B cell (primary cell): ENCODE results near the gene SRSF1. TPM values are rescaled to one million over a fixed set of nuclear protein-coding genes. Genes with fewer than 3 reads are reported as not detected.

Source experiments
- ATAC-seq: fragments of 200-7000 bp; cut with Tn5 transposase; one replicate; pipeline ENCODE4 v1.10.0; 2021; ENCODE audit warnings: low read depth, mild to moderate bottlenecking, moderate number of reproducible peaks, moderate library complexity
- CTCF ChIA-PET: fragments of 350-600 bp; sonication (Branson Sonifier 250); formaldehyde crosslinking; loops from one replicate; lab custom pipeline; 2021; ENCODE audit warnings: antibody characterized with exemption, inconsistent platforms; lab: Charles Lee
- POLR2A ChIA-PET: fragments of 350-600 bp; sonication (Branson Sonifier 250); formaldehyde crosslinking; loops from one replicate; lab custom pipeline; 2021; ENCODE audit warnings: antibody characterized with exemption; lab: Charles Lee
- DNase-seq: peaks from one replicate; pipeline ENCODE4 v3.0.0; 2013
- H2AFZ ChIP-seq: 2 replicates; pipeline ENCODE4 v1.6.1; 2012; ENCODE audit warnings: mild to moderate bottlenecking, low read depth, low read length; ENCODE audit not compliant: insufficient read depth, poor library complexity, severe bottlenecking
- H3K27ac ChIP-seq, 2 donors: 1 replicate in 1 of 2; 2 replicates in 1 of 2; pipeline ENCODE4 v1.5.1; 2012 to 2013; ENCODE audit warnings: low read length in 2 of 2, mild to moderate bottlenecking in 2 of 2, moderate library complexity in 1 of 2
- H3K27me3 ChIP-seq, 4 experiments: fragments of 200-600 bp in 1 of 4; sonication (generic) in 1 of 4; replicated peaks in 1 of 4; 1 replicate in 2 of 4; 2 replicates in 2 of 4; pipeline versions ENCODE4 v1.6.1 to v1.7.0; 2013 to 2016; ENCODE audit warnings: low read length in 3 of 4, mild to moderate bottlenecking in 2 of 4, mixed read lengths in 1 of 4, moderate library complexity in 1 of 4; ENCODE audit not compliant: insufficient read depth in 4 of 4, control insufficient read depth in 3 of 4; ENCODE audit errors: control extremely low read depth in 1 of 4
- H3K36me3 ChIP-seq, 2 experiments: replicated peaks in 1 of 2; 1 replicate in 1 of 2; 2 replicates in 1 of 2; pipeline versions ENCODE4 v1.6.1 to v1.7.1; 2013; ENCODE audit warnings: low read length in 1 of 2; ENCODE audit not compliant: insufficient read depth in 2 of 2, control insufficient read depth in 1 of 2; ENCODE audit errors: control extremely low read depth in 1 of 2, extremely low read depth in 1 of 2
- H3K4me1 ChIP-seq, 2 donors: fragments of 200-600 bp in 1 of 2; sonication (generic) in 1 of 2; 1 replicate in 1 of 2; 2 replicates in 1 of 2; pipeline versions ENCODE4 v1.5.1 to v1.6.1; 2013 to 2017; ENCODE audit warnings: low read length in 2 of 2; ENCODE audit not compliant: control insufficient read depth in 2 of 2, insufficient read depth in 2 of 2
- H3K4me2 ChIP-seq: replicated peaks from 2 replicates; pipeline ENCODE3; 2012; ENCODE audit warnings: mild to moderate bottlenecking, low read depth, low read length; ENCODE audit not compliant: poor library complexity, severe bottlenecking
- H3K4me3 ChIP-seq, 5 experiments: fragments of 200-600 bp in 1 of 5; sonication (generic) in 1 of 5; 1 replicate in 3 of 5; 2 replicates in 2 of 5; pipeline versions ENCODE4 v1.5.1 to v1.7.0; 2011 to 2016; ENCODE audit warnings: low read length in 4 of 5, mild to moderate bottlenecking in 4 of 5, low read depth in 2 of 5, control low read depth in 1 of 5, moderate library complexity in 1 of 5; ENCODE audit not compliant: insufficient read depth in 1 of 5; ENCODE audit errors: control extremely low read depth in 1 of 5, extremely low read depth in 1 of 5
- H3K79me2 ChIP-seq: fragments of 200-600 bp; sonication (generic); one replicate; pipeline ENCODE4 v1.6.0; 2016; ENCODE audit warnings: low read length; ENCODE audit not compliant: control insufficient read depth, insufficient read depth
- H3K9ac ChIP-seq: fragments of 200-600 bp; sonication (generic); 2 replicates; pipeline ENCODE4 v1.6.1; 2017; ENCODE audit warnings: mild to moderate bottlenecking, low read length, moderate library complexity
- H3K9me3 ChIP-seq, 3 donors: one replicate each; pipeline versions ENCODE4 v1.6.1 to v1.7.1; 2013; ENCODE audit warnings: low read length in 2 of 3; ENCODE audit not compliant: control insufficient read depth in 2 of 3, insufficient read depth in 1 of 3; ENCODE audit errors: control extremely low read depth in 1 of 3
- H4K20me1 ChIP-seq: 2 replicates; pipeline ENCODE4 v1.6.0; 2012; ENCODE audit warnings: mild to moderate bottlenecking, low read length; ENCODE audit not compliant: insufficient read depth, control insufficient read depth, poor library complexity, severe bottlenecking
- H3K27ac Mint-ChIP-seq: one replicate; pipeline ENCODE4 v1.8.0; 2021; ENCODE audit warnings: mixed read lengths
- H3K27me3 Mint-ChIP-seq: one replicate; pipeline ENCODE4 v1.8.0; 2021; ENCODE audit warnings: mixed read lengths
- H3K4me1 Mint-ChIP-seq: one replicate; pipeline ENCODE4 v1.8.0; 2021; ENCODE audit warnings: mixed read lengths
- H3K4me3 Mint-ChIP-seq: one replicate; pipeline ENCODE4 v1.8.0; 2021; ENCODE audit warnings: mixed read lengths
- H3K9me3 Mint-ChIP-seq: one replicate; pipeline ENCODE4 v1.8.0; 2022; ENCODE audit warnings: mixed read lengths; ENCODE audit not compliant: insufficient read depth
- CTCF ChIP-seq: fragments of 200-600 bp; IDR thresholded peaks from one replicate; pipeline ENCODE4 v1.8.0; 2022; ENCODE audit warnings: antibody characterized with exemption, mild to moderate bottlenecking
- EZH2 ChIP-seq: IDR thresholded peaks from 2 replicates; pipeline ENCODE4 v1.6.1; 2012; ENCODE audit warnings: borderline replicate concordance, low read depth, mild to moderate bottlenecking, moderate library complexity, low read length; ENCODE audit not compliant: insufficient read depth, poor library complexity, severe bottlenecking
- WGBS: methylation state at CpG from one replicate; pipeline ENCODE4 v1.1.5; 2013; ENCODE audit warnings: missing lambda C conversion rate; ENCODE audit not compliant: insufficient coverage; 5-methylcytosine and 5-hydroxymethylcytosine counted together
- intact Hi-C: fragments of 100-400 bp; cut with micrococcal nuclease; formaldehyde crosslinking; loops from one replicate; pipeline ENCODE4 v1.10.0; 2022
- polyA minus RNA-seq: library from RNA; depleted of rRNA, polyadenylated mRNA; stranded (reverse); fragments of >200 nt; gene quantifications from 2 replicates; pipeline ENCODE4 v1.2.3, GENCODE V29; 2012
- polyA plus RNA-seq: library from polyadenylated mRNA; depleted of rRNA; stranded (reverse); fragments of >200 nt; gene quantifications from 2 replicates; pipeline ENCODE4 v1.2.3, GENCODE V29; 2012
- total RNA-seq, 2 donors: library from RNA; stranded (reverse); fragments of 120-200 nt in 1 of 2; gene quantifications; 1 replicate in 1 of 2; 2 replicates in 1 of 2; pipeline versions ENCODE4 v1.2.3 to v1.2.4, GENCODE V29; 2013 to 2022

Gene SRSF1, protein sequence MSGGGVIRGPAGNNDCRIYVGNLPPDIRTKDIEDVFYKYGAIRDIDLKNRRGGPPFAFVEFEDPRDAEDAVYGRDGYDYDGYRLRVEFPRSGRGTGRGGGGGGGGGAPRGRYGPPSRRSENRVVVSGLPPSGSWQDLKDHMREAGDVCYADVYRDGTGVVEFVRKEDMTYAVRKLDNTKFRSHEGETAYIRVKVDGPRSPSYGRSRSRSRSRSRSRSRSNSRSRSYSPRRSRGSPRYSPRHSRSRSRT
- total RNA-seq (221 and 250 TPM in 2 replicates), polyA plus RNA-seq (163 and 234 TPM in 2 replicates), polyA minus RNA-seq (208 and 225 TPM in 2 replicates)
- total RNA-seq (2013): 211 TPM

DNA sequence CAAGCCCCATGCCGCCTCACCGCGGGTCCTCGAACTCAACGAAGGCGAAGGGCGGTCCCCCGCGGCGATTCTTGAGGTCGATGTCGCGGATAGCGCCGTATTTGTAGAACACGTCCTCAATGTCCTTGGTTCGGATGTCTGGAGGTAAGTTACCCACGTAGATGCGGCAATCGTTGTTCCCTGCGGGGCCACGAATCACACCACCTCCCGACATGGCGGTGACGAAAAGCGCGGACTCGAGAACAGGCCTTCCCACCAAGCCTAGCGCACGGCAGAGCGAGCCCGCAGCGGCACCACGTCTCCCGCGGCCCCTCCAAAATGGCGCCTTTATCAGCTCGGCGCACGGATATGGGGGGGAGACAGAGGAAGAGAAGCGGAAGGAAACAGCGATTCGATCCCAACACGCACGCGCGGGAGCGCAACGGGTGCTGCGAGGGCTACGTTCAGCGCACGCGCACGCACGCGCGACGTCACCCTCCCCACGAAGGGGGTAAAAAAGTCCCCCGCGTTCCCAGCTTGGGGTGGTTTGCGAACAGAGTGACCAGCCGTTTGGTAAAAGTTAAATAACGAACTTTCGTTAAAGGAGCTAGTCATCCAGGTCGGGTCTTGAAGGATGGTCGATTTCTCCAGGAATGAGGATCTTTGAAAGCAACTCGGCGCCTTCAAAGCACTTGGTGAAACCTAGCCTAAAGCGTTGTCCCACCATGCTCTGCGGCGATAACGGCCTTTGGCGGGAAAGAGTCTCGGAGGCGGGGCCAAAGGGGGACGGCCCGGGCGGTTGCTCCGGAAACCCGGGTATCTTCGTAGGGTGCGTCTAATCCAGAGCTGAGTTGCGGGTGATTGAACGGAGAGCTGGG, at the start of gene SRSF1:
Gene SRSF1, minus strand, starts transcription at position 323 of the 857 bp plus-strand sequence. Its CDS starts 109 bp downstream, at position 214.
- intact Hi-C loops: loop anchor here (1.0 to 10.0 kb wide), 8 partner anchors 20 to 1175 kb away; partner anchors contain the start of genes AKAP1, C17orf67, DGKE and MRPS23
- Histone ChIP-seq H4K20me1 (peaks cover 40% of the 10 kb centered on the region), H3K9me3 (peaks cover 0 to 1% (median 0%) of the 10 kb centered on the region in 3 donors), H3K4me2 (peak within 1 kb of the TSS; percentile 94), H3K27ac (peak within 1 kb of the TSS; percentile 93 to 95), H2AFZ (peak within 1 kb of the TSS; percentile 89), H3K4me3 (peak within 1 kb of the TSS; percentile 83 to 100 (median 96)), H3K27me3 (no peaks in the 10 kb centered on the region), H3K9ac (peak within 1 kb of the TSS; percentile 96), H3K79me2 (peaks cover 41% of the 10 kb centered on the region), H3K4me1 (peaks cover 25 to 38% of the 10 kb centered on the region in 2 donors), H3K36me3 (peaks cover 2 to 38% of the 10 kb centered on the region in 2 experiments)
- Mint-ChIP-seq H3K27ac (peak within 1 kb of the TSS; percentile 100), H3K4me3 (peak within 1 kb of the TSS; percentile 100), H3K9me3 (no peaks in the 10 kb centered on the region), H3K4me1 (peaks cover 46% of the 10 kb centered on the region), H3K27me3 (no peaks in the 10 kb centered on the region)
- TF ChIP-seq EZH2: no peak
- no peak for TF ChIP-seq CTCF
- ATAC-seq (peak; percentile 87), DNase-seq (peak; percentile 99)
- under 1% methylated on average over 86 of the region's 86 CpGs for WGBS
- ChIA-PET CTCF (interaction anchor here (0.5 to 2.4 kb wide), 12 partner anchors 8 to 901 kb away, joined by 3 to 17 read pairs (median 4); partner anchors contain the start of gene MRPS23), POLR2A (interaction anchor here (0.5 to 2.6 kb wide), 11 partner anchors 10 to 1148 kb away, joined by 3 to 17 read pairs (median 4); partner anchors contain the start of genes AKAP1, DYNLL2, MRPS23 and SKA2)
